Activated CD4-positive, alpha-beta T cell treated with anti-CD3 and anti-CD28 coated beads for 24 hours (primary cell): ENCODE data around the gene TNS1.

ENCODE experiments used
- DNase-seq, 2 donors: peaks; one replicate each; pipeline ENCODE4 v3.0.0-alpha.2; 2020; ENCODE audit warnings: low read depth in 2 of 2

The TNS1 gene

DNA sequence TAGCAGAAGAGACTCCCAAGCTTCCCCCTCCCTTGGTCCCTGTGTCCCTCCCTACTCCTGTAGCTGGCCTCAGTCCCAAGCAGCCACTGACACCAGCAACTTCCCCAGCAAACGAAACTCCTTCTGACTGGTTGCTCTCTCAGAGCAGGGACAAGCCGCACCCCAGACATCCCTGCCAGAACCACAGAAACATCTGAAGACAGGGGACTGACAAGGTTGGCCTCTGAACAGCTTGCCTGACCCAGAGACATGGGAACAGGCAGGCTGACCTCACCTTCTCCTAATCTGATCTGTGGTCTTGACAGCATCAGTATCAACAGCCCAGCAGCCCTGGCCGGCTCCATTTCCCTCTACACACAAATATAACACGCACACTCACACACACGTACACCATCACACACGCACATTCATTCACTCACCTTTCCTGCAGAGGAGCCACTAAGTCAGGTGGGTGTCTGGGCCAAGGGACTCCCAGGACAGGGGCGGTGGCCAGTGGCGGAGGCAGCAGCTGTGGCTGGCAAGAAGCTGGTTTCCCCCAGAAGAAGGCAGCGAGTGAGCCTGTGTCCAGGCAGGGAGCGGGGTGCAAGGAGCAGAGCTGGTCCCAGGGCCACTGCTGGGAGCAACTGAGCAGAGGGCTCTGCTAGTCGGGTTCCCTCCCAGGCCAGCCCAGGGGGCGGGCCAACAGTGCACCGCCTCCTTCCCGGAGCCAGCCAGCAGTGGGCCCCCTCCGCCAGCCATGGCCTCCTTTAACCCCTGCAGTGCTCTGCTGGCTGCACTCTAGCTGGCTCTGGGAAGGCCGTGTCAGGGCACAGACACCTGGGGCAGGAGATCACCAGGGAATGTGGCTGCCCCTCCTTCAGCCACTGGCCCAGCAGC lies 59.1 kb downstream of the TNS1 start:
- DNase-seq = no peak

DNA sequence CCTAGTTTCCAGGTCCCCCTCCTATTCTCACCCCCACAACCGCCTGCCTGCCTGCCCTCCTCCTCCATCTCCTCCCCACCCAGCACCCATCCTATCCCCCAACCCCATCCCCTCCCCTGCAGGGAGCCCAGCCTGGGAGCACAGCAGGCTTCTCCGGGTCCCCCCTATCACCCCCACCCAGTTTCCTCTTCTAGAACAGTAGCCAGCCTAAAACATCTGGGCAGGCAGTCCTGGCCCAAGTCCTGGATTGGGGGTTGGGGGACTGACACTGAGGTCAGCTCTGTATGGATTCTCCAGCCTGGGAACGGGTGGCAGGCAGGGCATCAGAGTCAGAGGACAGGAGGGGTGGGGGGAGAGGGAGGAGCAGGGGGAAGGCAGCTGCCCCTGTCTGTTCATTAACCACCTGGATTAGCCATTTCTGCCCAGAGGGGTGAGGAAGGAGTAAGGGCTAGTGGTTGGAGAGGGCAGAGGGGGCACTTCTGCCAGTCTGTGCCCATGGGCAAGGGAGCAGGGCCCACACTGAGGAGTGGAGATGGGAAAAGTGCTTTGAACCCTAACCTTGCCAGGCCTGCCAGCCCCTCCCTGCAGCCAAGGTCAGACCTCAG lies 60.0 kb downstream of the TNS1 start:
- DNase-seq = no peak

DNA sequence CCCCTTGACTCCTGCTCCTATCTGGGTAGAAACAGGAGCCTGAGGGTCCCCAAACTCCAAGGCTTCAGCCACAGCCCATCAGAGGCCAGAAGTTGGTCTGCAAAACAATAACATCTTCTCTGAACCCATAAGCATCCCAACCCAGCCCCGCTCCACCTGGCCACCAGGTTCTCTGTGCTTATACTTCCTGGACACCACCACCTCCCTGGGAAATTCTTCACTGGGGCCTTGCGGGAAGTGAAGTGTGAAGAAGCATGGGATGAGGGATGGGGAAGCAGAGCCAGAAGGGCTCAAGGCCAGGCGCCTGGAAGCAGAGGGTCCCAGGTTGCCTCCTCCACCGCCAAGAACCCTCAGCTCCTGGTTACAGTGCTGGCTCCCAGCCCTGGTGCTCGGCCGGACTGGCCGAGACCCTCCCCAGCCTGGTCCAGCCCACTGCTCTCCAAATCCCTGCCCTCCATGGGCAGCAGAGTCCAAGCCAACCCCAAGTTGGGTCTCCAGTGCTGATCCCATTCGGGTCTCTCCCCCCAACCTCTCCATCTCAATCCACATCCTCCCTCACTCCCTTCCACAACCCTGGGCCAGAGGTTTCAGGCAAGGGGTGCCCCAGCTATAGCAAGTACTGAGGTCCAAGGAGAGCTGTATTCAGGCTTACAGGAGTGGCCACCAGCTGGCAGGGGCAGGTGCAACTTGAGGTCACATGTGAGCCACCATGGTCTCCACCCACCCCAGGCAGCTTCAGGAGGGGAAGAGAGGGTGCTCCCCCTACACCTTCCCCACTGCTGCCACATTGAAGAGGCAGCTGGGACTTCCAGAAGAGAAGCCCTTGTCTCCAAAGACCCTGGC lies 60.7 kb downstream of the TNS1 start:
- DNase-seq = no peak

DNA sequence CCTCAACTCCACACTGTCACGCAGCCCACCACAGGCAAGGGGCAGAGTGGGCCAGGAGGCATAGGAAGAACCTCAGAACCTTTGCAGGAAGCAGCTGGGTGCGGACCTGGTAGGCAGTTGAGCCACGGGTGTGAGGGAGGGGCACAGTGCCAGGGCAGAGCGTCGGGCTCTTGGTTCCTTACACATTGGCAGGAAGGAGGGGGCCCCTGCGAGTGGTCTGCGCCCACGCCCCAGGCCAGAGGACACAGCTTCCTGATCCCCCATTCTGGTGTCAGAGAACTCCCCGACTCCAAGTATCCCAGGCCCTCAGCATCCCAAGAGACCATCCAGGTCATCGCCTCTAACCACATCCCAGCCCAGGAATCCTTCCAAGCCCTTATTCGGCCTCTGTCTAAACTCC lies 61.5 kb downstream of the TNS1 start:
- no peak for DNase-seq

DNA sequence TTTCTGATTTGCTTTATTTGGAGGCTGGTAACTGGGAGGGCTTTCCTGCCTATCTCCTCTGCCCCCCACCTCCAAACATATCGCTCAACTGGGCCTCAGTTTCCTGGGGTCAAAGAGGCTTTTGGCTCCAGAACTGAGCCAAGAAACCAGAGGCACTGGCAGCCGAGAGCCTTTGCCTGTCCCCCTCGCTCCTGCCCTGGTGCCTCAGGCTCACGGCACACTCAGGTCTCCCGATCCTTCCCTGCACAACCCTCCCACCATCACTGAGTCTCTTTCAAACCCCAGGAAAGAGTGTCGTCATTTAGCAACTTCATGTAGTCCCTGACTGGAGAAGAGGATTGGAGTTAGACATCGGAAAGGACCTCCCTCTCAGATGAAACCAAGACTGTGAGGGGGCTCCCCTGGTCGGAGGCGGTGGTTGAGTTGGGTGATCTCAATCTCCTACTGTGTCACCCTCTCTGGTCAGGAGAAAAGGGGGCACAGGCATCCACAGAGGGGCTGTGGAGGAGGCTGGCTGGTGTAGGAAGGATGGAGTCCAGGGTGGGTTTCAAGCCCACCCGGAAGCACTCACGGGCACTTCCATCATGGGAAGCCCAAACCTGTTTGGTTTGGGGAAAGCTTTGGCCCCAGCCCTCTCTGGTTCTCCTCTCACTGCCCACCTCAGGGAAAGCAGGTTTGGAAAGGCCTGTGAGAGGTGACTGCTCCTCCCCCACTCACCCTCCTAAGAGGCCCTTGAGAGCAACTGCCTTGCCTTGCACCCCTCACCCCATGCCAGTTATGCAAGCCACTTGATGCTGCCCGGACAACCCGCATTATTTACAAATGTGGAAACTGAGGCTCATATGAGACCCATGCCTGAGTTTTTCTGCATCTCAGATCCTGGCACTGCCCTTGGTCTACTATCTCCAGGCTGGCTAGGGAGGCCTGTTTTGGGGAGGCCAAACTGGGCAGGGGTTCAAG lies 62.3 kb downstream of the TNS1 start:
- DNase-seq = no peak

DNA sequence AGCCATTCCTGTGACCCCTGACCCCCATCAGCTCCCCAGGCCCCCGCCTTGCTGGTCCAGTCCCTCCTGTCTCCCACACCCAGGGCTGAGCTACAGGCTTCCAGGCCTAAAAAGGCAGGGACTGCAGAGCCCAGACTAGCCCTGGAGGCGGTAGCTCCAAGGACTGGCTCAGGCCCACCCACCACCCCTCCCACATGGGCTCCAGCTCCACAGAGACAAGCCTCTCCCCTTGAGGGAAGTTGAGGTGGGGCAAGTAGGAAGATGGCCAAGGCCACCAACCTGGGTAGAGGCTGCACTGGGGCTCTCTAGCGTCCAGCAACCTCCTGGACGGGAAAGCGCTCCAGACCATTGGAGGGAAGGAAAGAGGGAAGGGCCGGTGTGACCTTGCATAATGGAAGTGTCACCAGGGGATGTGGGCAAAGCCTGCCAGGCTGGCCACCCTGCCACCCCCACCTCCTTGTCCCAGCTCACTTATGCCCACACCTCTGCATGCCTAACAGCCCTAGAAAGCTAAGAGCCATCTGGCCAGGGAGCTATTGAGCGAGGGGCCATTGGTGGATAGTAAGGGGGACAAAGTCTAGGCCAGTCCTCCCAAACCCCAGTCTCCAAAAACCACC lies 63.1 kb downstream of the TNS1 start:
- no peak for DNase-seq

DNA sequence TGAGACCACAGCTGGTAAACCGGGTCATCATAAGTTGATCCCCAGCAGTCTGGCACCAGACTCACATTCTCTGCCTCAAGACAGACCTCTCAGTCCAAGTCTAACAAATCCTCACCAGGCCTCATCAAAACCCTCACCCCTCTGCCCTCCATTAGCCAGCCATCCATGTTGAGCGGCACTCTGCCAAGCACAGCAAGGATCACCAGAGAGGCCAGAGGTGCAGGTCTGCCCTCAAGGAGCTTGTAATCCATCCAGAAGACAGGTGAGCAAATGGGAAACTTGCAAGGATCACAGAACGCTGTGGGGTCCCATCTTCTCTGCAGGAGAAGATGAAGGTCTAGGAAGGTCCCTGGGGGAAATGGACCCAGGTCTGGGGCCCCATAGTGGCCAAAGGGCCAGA lies 63.6 kb downstream of the TNS1 start:
- no peak for DNase-seq

DNA sequence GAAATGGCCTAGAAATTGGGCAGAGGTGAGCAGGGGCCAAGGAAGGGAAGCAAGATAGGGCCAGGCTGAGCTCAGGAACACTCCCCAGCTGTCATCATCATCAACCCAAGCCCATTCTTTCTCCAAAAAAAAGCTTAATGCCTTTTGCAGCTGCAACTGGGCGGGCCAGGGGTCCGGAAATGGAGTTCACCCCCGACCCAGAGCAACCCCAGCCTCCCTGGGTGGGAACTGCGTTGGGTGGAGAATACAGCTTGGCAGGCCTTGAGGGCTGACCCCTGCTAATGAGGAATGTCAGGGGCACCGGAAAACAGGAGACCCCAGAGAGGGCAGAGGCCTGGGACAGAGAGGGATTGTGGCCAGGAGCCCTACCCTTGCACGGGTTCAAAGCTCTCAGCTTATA lies 64.8 kb downstream of the TNS1 start:
- DNase-seq = no peak

DNA sequence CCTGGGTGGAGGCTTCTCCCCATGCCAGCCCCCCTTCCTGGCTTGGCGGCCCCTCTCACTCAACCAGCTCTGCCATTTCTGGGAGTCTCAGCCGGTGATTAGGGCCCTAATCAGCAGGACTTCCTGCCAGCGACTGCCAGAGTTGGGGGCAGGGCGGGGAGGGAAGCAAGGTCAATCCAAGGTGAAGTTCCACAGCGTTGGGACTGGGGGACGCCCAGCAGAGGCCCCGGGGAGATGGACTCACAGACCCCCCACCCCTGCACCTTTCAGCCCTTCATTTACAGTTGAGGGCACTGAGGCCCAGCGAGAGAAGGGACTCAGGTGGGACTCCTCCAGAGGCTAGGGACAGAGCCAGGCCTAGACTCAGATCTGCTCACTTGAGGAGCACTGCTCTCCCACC lies 65.3 kb downstream of the TNS1 start:
- DNase-seq = no peak

DNA sequence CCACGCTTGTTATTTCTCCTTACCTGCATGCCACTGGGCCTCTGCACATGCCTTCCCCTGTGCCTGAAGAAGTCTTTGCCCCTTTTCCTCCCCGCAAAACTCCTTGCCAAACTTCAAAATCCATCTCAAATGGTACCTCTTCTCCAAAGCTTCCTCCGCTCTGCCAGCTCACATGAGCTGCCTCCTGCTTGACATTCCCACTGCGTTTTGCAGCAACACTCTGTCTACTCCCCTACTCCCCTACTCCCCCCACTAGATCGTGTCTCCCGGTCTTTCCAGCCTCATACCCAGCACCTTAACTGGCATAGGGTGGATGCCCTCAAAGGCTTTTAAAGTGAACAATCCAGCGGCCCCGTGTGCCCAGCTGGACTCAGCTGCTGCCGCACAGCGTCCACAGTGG lies 65.8 kb downstream of the TNS1 start:
- no peak for DNase-seq

DNA sequence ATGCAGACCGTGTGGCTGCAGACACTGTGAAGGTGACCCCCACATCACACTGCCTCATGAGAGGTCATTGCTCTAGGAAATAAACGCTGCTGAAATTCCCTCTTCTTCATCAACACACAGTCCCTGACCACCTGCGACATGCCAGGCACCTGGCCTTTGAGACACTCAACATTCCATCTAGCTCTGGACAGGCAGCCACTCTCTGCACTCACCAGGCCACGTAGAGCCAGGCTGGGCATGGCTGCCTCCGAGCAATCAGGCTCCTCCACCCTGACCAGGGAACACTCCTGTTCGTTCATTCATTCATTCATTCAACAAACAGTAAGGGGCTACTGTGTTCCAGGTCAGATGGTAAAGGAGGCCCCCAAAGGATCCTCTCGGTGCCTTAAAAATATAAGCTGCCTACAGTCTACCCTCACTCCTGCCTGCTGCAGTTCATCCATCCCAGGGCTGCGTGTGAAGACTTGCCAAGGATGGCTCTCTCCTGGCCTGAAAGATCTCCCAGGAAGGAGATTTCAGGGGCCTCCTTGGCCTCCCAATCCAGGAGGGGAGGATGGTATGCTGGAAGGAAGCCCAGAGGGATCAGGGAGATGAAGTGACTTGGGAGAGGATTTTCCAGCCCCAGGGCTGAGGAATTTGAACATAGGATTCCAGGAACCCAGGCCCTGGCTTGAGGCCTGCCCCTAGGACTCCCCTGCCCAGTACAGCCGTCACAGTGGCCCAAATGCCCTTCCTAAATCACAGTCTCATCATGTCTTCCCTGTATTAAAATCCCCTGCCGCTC lies 66.7 kb downstream of the TNS1 start:
- no peak for DNase-seq

DNA sequence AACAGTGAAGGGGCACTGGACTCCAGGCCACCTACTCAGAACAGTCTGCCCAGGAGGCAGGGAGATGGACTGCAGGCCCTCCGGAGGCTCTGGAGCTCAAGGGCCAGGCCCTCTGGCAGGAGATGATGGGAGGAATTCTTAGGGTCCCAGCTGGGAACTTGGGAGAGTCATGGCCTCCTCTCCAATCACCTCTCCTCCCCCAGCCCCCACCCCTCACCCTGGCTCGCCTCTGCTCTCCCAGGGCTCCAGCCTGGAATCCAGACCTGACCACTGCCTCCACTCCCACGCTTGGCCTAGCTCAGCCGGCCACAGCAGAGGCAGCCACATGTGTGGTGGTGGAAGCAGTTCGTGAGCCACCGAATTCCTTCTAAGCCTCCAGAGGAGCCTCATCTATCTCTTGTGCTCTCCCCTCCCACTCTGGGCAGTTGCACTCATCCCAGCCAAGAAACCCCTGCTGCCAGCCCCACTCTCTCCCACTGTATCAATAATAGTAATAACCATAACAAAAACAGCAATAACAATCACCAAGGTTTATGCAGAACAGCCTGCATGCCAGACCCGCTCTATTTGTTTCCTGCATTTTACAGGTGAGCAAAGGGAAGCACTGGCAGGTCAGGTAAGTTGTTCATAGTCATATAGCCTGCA lies 67.4 kb downstream of the TNS1 start:
- DNase-seq = no peak

DNA sequence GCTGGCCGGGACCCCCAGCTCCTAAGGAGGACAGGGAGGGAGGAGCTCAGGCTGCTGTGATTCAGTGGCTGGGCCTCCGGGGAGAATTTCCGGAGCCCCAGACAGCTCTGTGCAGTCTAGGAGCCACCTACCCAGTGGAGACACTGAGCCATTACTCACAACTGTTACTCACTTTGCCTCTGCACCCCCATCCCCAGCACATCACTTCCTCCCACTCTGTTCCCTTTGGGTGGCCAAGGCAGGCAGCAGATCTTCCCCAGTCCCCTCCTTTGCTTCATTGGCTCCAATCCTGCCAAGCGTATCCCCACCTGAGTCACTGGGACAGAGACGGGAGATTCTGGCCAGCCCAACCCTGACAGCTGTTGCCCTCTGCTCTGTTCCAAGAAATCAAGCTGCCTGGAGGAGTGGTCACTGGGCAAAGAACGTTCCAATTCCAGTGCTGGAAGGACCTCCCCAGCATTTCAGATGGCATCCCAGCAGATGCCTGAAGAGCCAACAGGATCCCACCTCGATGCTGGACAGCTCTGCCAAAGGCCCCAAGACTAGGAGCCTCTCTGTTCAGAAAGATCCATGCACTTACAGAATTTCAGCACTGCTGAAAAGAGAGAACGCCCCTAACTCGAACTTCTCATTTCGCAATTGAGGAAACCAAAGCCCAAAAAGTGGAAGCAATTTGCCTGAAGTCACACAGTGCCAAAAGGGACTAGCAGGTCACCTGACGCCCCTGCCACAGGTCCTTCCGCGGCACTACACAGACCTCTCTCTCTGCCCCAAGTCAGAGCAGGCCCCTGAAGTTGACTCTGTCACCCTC lies 68.3 kb downstream of the TNS1 start:
- DNase-seq = no peak

DNA sequence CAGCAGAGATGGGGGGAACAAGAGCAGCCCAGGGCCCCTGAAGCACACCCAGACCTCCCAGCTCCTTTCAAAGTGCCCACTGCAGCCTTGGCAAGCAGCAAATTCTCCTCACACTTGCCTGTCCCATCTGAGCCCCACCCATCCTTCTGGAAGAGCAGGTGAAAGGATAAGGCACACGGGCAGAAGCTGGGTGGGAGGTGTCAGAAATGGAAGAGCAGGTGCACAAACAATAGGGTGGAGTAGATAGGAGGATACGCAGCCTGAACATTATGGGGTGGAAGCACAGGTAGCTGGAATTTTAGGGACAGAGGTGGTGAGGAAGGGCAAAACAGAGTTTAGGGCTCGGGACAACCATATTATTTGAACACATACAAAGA lies 69.2 kb downstream of the TNS1 start:
- DNase-seq = no peak

DNA sequence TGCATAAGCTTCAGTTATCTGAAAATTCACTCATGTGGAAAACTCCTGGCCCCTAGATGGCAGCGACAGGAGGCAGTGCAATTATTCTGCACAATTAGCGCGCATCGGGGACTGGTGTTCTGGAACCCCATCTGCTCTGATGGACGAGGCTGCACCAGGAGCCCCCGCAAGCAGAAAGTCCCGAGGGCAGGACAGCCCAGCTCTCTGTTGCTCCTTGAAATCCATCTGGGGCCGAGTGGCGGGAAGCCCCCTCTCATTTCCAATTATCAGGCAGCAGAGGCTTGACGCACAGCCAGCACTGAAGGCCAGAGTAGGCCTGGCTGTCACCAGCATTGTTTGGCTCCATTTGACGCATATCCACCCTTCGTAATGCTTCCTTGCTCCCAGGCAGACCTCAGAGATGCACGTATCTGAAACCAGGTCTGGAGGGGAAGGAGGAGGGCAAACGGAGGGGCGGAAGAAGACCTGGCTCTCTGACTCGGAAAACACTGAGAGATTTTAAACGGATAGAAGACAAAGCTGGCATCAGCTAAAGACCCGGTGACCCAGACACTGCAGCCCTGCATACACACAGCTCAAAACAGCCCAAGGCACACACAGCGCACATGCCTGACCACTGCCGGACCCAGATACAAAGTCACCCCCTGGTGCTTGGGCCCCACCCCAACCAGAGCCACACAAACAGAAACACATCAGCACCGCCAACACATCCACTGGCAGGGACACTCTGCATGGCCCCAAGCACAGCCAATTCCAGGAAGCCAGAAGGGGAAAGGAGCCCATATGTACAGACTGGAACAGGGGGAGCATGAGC lies 69.8 kb downstream of the TNS1 start:
- DNase-seq = no peak

DNA sequence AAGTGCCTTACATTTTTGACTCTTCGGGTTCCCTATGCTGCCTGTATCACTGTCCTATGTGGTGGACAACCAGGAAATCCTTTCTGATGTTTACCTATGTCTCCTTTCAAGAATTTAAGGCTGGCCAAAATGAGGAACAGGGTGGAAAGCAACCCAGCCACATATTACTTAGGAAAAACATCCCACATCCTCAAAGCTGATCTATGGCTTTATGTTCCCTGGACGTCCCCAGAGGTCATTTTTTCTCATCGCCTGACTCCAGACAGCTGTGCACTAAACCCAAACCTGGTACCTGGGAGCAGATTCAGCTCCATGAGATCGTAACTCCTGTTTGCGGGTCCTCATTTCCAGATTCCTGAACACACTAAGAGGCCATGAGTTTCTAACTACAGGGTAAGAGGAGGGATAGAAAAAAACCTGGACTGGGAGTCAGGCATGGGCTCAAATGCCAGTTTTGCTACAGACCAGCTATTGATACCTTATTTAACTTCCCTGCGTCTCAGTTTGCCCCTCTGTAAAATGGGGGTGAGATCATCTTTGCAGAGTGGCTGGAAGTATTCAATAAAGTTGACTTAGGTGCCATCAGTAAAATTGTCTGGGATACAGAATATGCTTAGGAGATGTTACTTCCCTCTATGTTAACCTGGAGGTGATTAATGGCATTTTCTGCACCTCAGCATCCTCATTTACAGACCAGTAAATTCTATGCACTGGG lies 70.8 kb downstream of the TNS1 start:
- DNase-seq = no peak
